NCI-H69 (cell line): ENCODE data around the gene WNT7B.

Experiments
- DNase-seq: peaks from one replicate; lab custom pipeline; 2025; lab: John Stamatoyannopoulos, UW

Gene WNT7B

GRCh38 chr22:45953178-45953577, 23.8 kb downstream of the WNT7B start:
- DNase-seq = no peak

GRCh38 chr22:45952553-45952952, 24.4 kb downstream of the WNT7B start:
- DNase-seq = no peak

GRCh38 chr22:45952151-45952550, 24.8 kb downstream of the WNT7B start:
- peak; percentile 20 for DNase-seq

- no peak for DNase-seq
These were observed 27.1 kb downstream of the WNT7B start for GRCh38 chr22:45949891-45950290.

GRCh38 chr22:45949258-45949870, 27.6 kb downstream of the WNT7B start:
- no peak for DNase-seq

- peak; percentile 89 for DNase-seq
These were observed 28.8 kb downstream of the WNT7B start for GRCh38 chr22:45948081-45948648.

- peak; percentile 39 for DNase-seq
These were observed 30.0 kb downstream of the WNT7B start for GRCh38 chr22:45946805-45947600.

GRCh38 chr22:45945621-45946106, 31.3 kb downstream of the WNT7B start:
- no peak for DNase-seq

- DNase-seq = no peak
These were observed 34.0 kb downstream of the WNT7B start for GRCh38 chr22:45942787-45943493.

GRCh38 chr22:45942344-45942743, 34.6 kb downstream of the WNT7B start:
- no peak for DNase-seq

GRCh38 chr22:45938913-45939312, 38.0 kb downstream of the WNT7B start:
- DNase-seq = no peak

- DNase-seq = no peak
These were observed 39.0 kb downstream of the WNT7B start for GRCh38 chr22:45937960-45938359.

- no peak for DNase-seq
These were observed 41.4 kb downstream of the WNT7B start for GRCh38 chr22:45935573-45935972.

GRCh38 chr22:45934659-45935341, 42.2 kb downstream of the WNT7B start:
- peak; percentile 89 for DNase-seq

- no peak for DNase-seq
These were observed 42.8 kb downstream of the WNT7B start for GRCh38 chr22:45934168-45934564.

GRCh38 chr22:45933506-45934167, 43.3 kb downstream of the WNT7B start:
- DNase-seq = no peak

GRCh38 chr22:45932071-45932470, 44.9 kb downstream of the WNT7B start:
- DNase-seq = no peak

GRCh38 chr22:45931042-45931441, 45.9 kb downstream of the WNT7B start:
- DNase-seq = no peak

- no peak for DNase-seq
These were observed 46.6 kb downstream of the WNT7B start for GRCh38 chr22:45930324-45930723.

GRCh38 chr22:45929649-45930048, 47.3 kb downstream of the WNT7B start:
- DNase-seq = no peak

- no peak for DNase-seq
These were observed 48.1 kb downstream of the WNT7B start for GRCh38 chr22:45928726-45929368.
